Thyroid gland (tissue), 4 donors: ENCODE measurements around the gene BNIP5. TPM values are rescaled to one million over a fixed set of nuclear protein-coding genes. Genes with fewer than 3 reads are reported as not detected.

ENCODE experiments used
- DNase-seq, 2 donors: peaks; one replicate each; pipeline ENCODE4 v3.0.0-alpha.2; 2019
- H3K27ac ChIP-seq, 3 donors: fragments of 200-600 bp; sonication (generic); 1 replicate in 2 of 3; 2 replicates in 1 of 3; pipeline ENCODE4 v1.5.1; 2016 to 2019; ENCODE audit warnings: mild to moderate bottlenecking in 1 of 3, moderate library complexity in 1 of 3
- H3K27me3 ChIP-seq: fragments of 200-600 bp; sonication (generic); one replicate; pipeline ENCODE4 v1.5.1; 2019
- H3K36me3 ChIP-seq, 2 donors: fragments of 200-600 bp; sonication (generic); one replicate each; pipeline ENCODE4 v1.5.1; 2016 to 2019
- H3K4me1 ChIP-seq, 2 donors: fragments of 200-600 bp; sonication (generic); one replicate each; pipeline ENCODE4 v1.5.1; 2017 to 2019
- H3K4me3 ChIP-seq, 3 donors: fragments of 200-600 bp; sonication (generic); replicated peaks in 1 of 3; 1 replicate in 2 of 3; 2 replicates in 1 of 3; pipeline ENCODE4 v1.5.1; 2016; ENCODE audit warnings: mild to moderate bottlenecking in 1 of 3
- H3K9me3 ChIP-seq: fragments of 200-600 bp; sonication (generic); one replicate; pipeline ENCODE4 v1.5.1; 2017
- CTCF ChIP-seq, 6 experiments: fragments of 200-600 bp in 3 of 6; fragments of 450-650 bp in 3 of 6; sonication (generic) in 3 of 6; IDR thresholded peaks; one replicate each; pipeline ENCODE4 v1.5.1; 2016 to 2019; ENCODE audit warnings: antibody characterized with exemption in 6 of 6, mild to moderate bottlenecking in 2 of 6, inconsistent platforms in 1 of 6, moderate library complexity in 1 of 6
- POLR2A ChIP-seq, 2 donors: fragments of 450-650 bp; IDR thresholded peaks; one replicate each; pipeline ENCODE4 v1.6.1; 2017; ENCODE audit warnings: antibody characterized with exemption in 2 of 2, mild to moderate bottlenecking in 2 of 2, moderate library complexity in 1 of 2
- WGBS, 2 donors: methylation state at CpG; one replicate each; pipeline ENCODE4 v1.1.5; 2017; 5-methylcytosine and 5-hydroxymethylcytosine counted together
- intact Hi-C: fragments of 100-400 bp; cut with DNase I; formaldehyde crosslinking; loops from one replicate; pipeline ENCODE4 v1.15.1; 2023
- total RNA-seq, 4 donors: library from RNA; depleted of rRNA; stranded (reverse); fragments of >200 nt; gene quantifications; one replicate each; pipeline ENCODE4 v1.2.3, GENCODE V29; 2016

BNIP5 gene
- total RNA-seq, 4 donors from 2014 or later = not detected

DNA sequence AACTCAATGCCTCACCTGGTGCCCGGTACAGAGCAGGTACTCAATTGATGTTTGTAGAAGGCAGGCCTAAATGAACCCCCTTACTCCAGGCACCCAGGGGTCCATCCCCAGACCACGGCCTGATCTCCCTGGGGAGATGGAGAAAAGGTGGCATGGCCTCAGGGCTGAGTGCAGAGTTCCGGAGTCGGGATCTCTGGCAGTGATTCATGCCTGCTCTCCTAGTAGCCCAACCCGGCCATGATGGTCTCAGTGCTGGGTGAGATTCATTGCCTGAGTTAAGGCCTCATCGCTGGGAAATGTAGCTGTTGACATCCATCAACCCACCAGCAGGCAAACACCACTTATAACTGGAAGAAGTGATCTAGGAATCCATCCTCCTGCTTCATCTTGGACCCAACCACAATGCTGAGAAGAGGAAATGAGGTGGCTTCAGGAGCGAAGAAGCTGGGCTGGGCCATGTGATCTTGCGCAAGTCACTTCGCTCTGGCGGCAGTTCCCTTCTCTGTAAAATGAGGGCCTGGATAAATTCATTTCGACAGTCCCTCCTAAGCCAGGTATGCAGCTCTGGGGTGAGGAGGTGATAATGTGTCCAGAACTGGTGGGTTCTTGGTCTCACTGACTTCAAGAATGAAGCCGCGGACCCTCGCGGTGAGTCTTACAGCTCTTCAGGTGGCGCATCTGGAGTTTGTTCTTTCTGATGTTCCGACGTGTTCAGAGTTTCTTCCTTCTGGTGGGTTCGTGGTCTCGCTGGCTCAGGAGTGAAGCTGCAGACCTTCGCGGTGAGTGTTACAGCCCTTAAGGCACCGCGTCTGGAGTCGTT, 26.1 kb upstream of the BNIP5 start:
- Histone ChIP-seq H3K4me3 (no peak overlapping the region), H3K4me1 (peaks cover 0 to 18% of the 10 kb centered on the region in 2 donors), H3K27ac (no peak overlapping the region), H3K9me3 (no peaks in the 10 kb centered on the region), H3K27me3 (no peaks in the 10 kb centered on the region), H3K36me3 (no peaks in the 10 kb centered on the region)
- no peak for DNase-seq
- TF ChIP-seq CTCF (IDR thresholded peaks at IDR 0.05) = no peak
- no peak for TF ChIP-seq POLR2A (IDR thresholded peaks at IDR 0.05)
- 90 to 91% methylated on average over 22 to 25 of the region's 25 CpGs for WGBS, 2 donors
- intact Hi-C loops = loop anchor here (5.0 to 10.0 kb wide), 2 partner anchors 240 to 338 kb away; partner anchors contain the start of genes MAPK14 and SLC26A8

- Histone ChIP-seq H3K4me1 (peaks cover 0 to 18% of the 10 kb centered on the region in 2 donors), H3K36me3 (no peaks in the 10 kb centered on the region), H3K9me3 (no peaks in the 10 kb centered on the region), H3K4me3 (no peak overlapping the region), H3K27ac (no peak overlapping the region), H3K27me3 (no peaks in the 10 kb centered on the region)
- DNase-seq = no peak
- WGBS, 2 donors = 84 to 88% methylated on average over 11 of the region's 11 CpGs
- intact Hi-C loops = loop anchor here (5.0 to 10.0 kb wide), 2 partner anchors 239 to 336 kb away; partner anchors contain the start of genes MAPK14 and SLC26A8
- TF ChIP-seq POLR2A (IDR thresholded peaks at IDR 0.05) (no peak), CTCF (IDR thresholded peaks at IDR 0.05) (no peak)
Observed at GRCh38 chr6:36361071-36361470, 24.4 kb upstream of the BNIP5 start.

GRCh38 chr6:36360241-36361054, 23.8 kb upstream of the BNIP5 start:
- peak; percentile 74 to 76 for DNase-seq
- TF ChIP-seq CTCF (IDR thresholded peaks at IDR 0.05) = peak; percentile 70 to 88 (median 77)
- TF ChIP-seq POLR2A (IDR thresholded peaks at IDR 0.05) = no peak
- intact Hi-C loops = loop anchor here (5.0 to 10.0 kb wide), 2 partner anchors 238 to 336 kb away; partner anchors contain the start of genes MAPK14 and SLC26A8
- Histone ChIP-seq H3K36me3 (no peaks in the 10 kb centered on the region), H3K4me1 (peaks cover 0 to 18% of the 10 kb centered on the region in 2 donors), H3K27me3 (no peaks in the 10 kb centered on the region), H3K4me3 (no peak overlapping the region), H3K9me3 (no peaks in the 10 kb centered on the region), H3K27ac (no peak overlapping the region)
- WGBS, 2 donors = 20 to 23% methylated on average over 9 to 10 of the region's 10 CpGs

GRCh38 chr6:36358226-36358915, 21.7 kb upstream of the BNIP5 start:
- Histone ChIP-seq H3K27ac (peak overlapping the region in 1 of 3 donors; percentile 26), H3K9me3 (no peaks in the 10 kb centered on the region), H3K27me3 (no peaks in the 10 kb centered on the region), H3K4me3 (no peak overlapping the region), H3K36me3 (no peaks in the 10 kb centered on the region), H3K4me1 (peaks cover 0 to 18% of the 10 kb centered on the region in 2 donors)
- TF ChIP-seq POLR2A (IDR thresholded peaks at IDR 0.05) (no peak), CTCF (IDR thresholded peaks at IDR 0.05) (no peak)
- intact Hi-C loops = no loop called here
- peak; percentile 14 to 17 for DNase-seq
- WGBS, 2 donors = 27 to 30% methylated on average over 4 of the region's 4 CpGs
